GM18502 (cell line): ENCODE measurements around the gene PTPRK.

Experiments used
- ATAC-seq: cut with Tn5 transposase; IDR thresholded peaks from one replicate; pipeline ENCODE4 v1.9.1; 2021; ENCODE audit warnings: mild to moderate bottlenecking; ENCODE audit not compliant: unreplicated experiment, poor library complexity

PTPRK gene

GRCh38 chr6:128121610-128122009 lies 398.8 kb downstream of the PTPRK start:
- no peak for ATAC-seq

- no peak for ATAC-seq
These were observed 399.2 kb downstream of the PTPRK start for GRCh38 chr6:128121190-128121589.

- ATAC-seq: no peak
These were observed 402.0 kb downstream of the PTPRK start for GRCh38 chr6:128118401-128118800.

GRCh38 chr6:128117916-128118315 lies 402.5 kb downstream of the PTPRK start:
- no peak for ATAC-seq

GRCh38 chr6:128114164-128114563 lies 406.2 kb downstream of the PTPRK start:
- ATAC-seq: no peak

GRCh38 chr6:128112494-128112893 lies 407.9 kb downstream of the PTPRK start:
- ATAC-seq: peak; percentile 64

GRCh38 chr6:128111096-128111495 lies 409.3 kb downstream of the PTPRK start:
- ATAC-seq: no peak

GRCh38 chr6:128107682-128108081 lies 412.7 kb downstream of the PTPRK start:
- no peak for ATAC-seq

GRCh38 chr6:128099571-128100197 lies 420.7 kb downstream of the PTPRK start:
- no peak for ATAC-seq

GRCh38 chr6:128098000-128098581 lies 422.3 kb downstream of the PTPRK start:
- ATAC-seq: peak; percentile 40

GRCh38 chr6:128097009-128097408 lies 423.4 kb downstream of the PTPRK start:
- no peak for ATAC-seq

- ATAC-seq: no peak
These were observed 425.0 kb downstream of the PTPRK start for GRCh38 chr6:128095362-128095761.

GRCh38 chr6:128079021-128079420 lies 441.4 kb downstream of the PTPRK start:
- no peak for ATAC-seq

GRCh38 chr6:128078276-128078675 lies 442.1 kb downstream of the PTPRK start:
- ATAC-seq: peak; percentile 68

- no peak for ATAC-seq
These were observed 443.6 kb downstream of the PTPRK start for GRCh38 chr6:128076843-128077242.

GRCh38 chr6:128074567-128074966 lies 445.8 kb downstream of the PTPRK start:
- ATAC-seq: no peak

- no peak for ATAC-seq
These were observed 447.0 kb downstream of the PTPRK start for GRCh38 chr6:128073389-128073788.

- no peak for ATAC-seq
These were observed 449.2 kb downstream of the PTPRK start for GRCh38 chr6:128071212-128071611.

- ATAC-seq: no peak
These were observed 450.0 kb downstream of the PTPRK start for GRCh38 chr6:128070406-128070805.

GRCh38 chr6:128069188-128069587 lies 451.2 kb downstream of the PTPRK start:
- no peak for ATAC-seq

GRCh38 chr6:128068119-128068479 lies 452.3 kb downstream of the PTPRK start:
- no peak for ATAC-seq

GRCh38 chr6:128067446-128068118 lies 452.8 kb downstream of the PTPRK start:
- no peak for ATAC-seq
